Esophagus squamous epithelium (tissue), 4 donors: ENCODE results near the gene NASP.

Source experiments
- CTCF ChIP-seq, 6 experiments: fragments of 450-650 bp in 4 of 6; fragments of 200-600 bp in 2 of 6; sonication (generic) in 2 of 6; IDR thresholded peaks; one replicate each; pipeline ENCODE4 v1.5.1; 2016 to 2019; ENCODE audit warnings: antibody characterized with exemption in 6 of 6, mild to moderate bottlenecking in 4 of 6, moderate library complexity in 4 of 6
- POLR2A ChIP-seq, 4 donors: fragments of 450-650 bp; IDR thresholded peaks; one replicate each; pipeline ENCODE4 v1.6.1; 2017; ENCODE audit warnings: antibody characterized with exemption in 4 of 4, mild to moderate bottlenecking in 4 of 4, moderate library complexity in 3 of 4

GRCh38 chr1:45550401-45551351 lies 33.2 kb upstream of the NASP start, which contains the start of gene AKR1A1:
- peak in 3 of 4 donors; percentile 14 to 74 (median 41) for TF ChIP-seq POLR2A (IDR thresholded peaks at IDR 0.05)
- TF ChIP-seq CTCF (IDR thresholded peaks at IDR 0.05) = peak in 4 of 6 experiments; percentile 6 to 34 (median 14)
